ENCODE data around the gene NENF.
"Not testable (repeated sequence)": the region's sequence is repeated elsewhere in the genome, so short reads cannot be mapped to it uniquely, and the experiment has no call there.

NENF gene

DNA sequence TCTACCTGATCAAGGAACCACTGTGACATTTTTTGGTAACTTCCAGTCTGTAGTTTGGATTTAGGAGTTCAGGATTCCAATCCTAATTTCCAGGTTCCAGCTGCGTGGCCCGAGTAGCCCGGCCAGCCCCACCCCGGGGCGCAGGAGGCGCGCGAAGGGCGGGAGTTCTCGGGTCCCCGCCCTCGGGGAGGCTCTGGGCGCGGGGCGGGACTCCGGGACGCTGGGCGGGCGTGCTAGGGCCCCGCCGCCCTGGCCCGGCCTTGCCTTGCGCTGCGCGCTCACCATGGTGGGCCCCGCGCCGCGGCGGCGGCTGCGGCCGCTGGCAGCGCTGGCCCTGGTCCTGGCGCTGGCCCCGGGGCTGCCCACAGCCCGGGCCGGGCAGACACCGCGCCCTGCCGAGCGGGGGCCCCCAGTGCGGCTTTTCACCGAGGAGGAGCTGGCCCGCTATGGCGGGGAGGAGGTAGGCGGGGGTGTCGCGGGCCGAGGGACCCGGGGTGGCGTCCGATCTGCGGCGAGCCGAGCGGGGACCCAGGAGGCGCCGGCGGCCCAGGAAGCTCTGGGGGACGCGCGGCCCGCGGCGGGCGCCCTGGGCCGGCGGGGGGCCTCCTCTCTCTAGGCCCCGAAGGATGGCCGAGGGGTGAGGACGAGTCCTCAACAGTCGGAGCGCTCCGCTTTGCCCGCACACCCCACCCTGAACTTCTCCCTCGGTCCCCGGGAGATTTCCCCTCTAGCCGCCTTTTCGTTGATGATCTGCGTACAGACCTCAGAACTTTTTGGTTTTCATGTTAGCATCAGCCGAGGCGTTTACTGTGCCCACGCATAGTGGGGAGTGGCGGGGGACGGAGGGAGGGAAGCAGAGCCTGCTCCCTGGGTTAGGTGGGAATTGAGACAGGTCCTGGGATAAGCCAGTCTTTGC lies at the start of gene NENF:
Gene NENF (plus strand): TSS at position 260 of the 916 bp plus-strand sequence. CDS start 24 bp downstream, at position 284.
- DNase-seq, result no peak

DNA sequence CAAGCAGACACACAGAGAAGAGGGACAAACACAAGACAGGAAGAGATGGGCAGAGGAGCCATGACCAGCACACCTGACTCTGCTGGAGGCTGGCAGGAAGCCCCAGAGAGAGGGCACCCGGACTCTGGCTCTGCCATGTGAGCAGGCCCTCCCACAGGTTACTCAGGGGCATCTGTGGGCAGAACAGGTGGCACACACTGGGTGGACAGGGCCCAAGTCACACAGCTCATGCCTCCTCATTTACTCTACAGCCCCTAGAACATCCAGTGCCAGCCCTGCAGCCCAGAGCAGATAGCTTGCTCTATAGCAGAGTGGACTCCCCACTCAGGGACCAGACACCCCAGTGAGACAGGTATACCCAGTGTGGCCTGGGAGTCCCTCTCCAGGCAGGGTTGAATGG lies 46.7 kb upstream of the NENF start:
- DNase-seq, result no peak

DNA sequence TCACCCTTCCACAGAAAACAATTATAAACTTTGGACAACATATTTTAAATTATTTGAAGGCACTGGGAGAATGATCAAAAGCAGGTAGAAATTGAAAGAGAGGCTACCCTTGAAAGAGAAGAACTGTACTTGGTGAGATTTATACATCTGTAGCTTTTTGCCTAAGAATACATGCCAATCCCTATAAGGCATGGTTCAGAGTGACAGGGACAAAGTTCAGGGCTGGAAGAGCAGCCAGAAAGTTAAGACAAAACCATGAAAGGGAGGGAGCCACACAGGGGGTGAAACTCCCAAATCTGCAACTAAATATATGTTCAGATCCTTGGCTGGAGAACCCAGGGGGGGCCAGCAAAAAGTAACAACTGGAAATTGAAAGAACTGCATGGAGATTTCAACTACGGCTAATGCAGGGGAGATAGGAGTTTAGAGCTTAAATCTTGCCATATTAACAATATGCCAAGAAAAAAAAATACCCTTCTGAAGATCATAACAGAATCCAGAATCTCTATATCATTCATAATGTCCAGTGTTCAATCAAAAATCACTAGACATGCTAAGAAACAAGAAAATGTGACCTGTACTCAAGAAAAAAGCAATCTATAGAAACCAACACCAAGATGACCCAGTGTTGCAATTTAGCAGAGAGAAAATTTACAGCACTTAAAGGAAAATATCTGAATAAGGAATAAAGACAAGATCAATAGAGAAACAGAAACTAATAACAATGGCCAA lies 43.6 kb upstream of the NENF start:
- no peak for DNase-seq

DNA sequence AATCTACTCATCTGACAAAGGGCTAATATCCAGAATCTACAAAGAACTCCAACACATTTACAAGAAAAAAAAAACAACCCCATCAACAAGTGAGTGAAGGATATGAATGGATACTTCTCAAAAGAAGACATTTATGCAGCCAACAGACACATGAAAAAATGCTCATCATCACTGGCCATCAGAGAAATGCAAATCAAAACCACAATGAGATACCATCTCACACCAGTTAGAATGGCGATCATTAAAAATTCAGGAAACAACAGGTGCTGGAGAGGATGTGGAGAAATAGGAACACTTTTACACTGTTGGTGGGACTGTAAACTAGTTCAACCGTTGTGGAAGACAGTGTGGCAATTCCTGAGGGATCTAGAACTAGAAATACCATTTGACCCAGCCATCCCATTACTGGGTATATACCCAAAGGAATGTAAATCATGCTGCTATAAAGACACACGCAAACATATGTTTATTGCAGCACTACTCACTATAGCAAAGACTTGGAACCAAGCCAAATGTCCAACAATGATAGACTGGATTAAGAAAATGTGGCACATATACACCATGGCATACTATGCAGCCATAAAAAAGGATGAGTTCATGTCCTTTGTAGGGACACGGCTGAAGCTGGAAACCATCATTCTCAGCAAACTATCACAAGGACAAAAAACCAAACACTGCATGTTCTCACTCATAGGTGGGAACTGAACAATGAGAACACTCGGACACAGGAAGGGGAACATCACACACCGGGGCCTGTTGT lies 36.9 kb upstream of the NENF start:
- not testable (repeated sequence) for DNase-seq

DNA sequence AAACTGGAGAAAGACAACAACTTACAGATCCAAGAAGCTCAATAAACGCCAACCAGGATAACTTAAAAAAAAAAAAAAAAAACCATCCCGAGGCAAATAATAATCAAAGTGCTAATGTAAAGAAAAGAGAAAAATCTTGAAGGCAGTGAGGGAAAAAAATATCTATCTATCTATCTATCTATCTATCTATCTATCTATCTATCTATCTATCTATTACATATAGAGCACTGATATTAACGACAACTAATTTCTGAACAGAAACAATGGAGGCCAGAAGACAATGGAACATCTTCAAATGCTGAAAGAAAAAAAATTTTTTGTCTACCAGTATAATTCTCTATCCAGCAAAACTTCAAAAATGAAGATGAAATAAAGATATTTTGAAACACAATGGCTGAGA lies 36.1 kb upstream of the NENF start:
- no peak for DNase-seq

DNA sequence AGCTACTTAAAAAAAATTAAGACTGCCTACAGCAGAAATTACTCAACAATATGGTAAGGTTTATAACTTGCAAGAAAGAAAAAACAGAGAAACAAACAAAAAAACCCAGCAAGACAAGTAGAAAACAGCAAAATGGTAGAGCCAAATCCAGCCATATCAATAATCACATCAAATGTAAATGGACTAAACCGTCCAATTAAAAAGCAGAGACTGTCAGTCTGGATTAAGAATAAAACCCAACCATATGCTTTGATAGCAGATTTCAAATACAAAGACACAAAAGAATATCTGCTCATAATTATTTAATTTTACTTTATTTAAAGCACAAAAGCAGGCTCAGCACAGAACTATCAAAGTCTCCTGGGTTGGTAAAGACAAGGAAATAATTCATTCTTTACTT lies 35.5 kb upstream of the NENF start:
- no peak for DNase-seq

DNA sequence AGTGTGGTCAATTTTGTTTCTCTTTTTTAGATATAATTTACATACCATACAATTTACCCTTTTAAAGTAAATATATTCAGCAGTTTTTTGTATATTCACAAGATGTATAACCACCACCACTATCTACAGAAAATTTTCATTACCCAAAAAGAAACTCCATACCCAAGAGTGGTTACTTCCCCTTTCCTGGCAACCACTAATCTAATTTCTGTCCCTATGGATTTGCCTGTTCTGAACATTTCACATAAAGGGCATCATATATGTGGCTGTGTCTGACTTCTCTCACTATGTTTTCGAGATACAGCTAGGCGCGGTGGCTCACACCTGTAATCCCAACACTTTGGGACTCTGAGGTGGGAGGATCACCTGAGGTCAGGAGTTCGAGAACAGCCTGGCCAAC lies 31.7 kb upstream of the NENF start:
- no peak for DNase-seq

DNA sequence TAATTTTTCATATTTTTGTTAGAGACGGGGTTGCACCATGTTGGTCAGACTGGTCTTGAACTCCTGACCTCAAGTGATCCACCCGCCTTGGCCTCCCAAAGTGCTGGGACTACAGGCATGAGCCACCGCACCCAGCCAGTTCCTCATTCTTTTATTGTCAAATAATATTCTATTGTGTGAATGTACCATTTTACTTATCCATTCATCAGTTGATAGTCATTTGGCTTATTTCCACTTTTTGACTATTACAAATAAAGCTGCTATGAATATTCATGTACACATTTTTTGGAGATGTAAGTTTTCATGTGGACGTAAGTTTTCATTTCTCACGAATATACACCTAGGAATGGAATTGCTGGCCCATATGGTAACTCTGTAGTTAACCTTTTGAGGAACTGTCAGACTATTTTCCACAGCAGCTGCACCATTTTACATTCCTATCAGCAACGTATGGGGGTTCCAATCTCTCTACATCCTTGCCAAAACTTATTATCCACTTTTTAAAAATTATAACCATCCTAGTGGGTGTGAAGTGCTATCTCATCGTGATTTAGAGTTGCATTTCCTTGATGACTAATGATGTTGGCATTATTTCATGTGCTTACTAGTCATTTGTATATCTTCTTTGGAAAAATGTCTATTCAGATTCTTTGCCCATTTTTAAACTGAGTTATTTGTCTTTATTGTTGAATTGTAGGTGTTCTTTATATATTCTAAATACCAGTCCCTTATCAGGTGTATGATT lies 30.7 kb upstream of the NENF start:
- no peak for DNase-seq

DNA sequence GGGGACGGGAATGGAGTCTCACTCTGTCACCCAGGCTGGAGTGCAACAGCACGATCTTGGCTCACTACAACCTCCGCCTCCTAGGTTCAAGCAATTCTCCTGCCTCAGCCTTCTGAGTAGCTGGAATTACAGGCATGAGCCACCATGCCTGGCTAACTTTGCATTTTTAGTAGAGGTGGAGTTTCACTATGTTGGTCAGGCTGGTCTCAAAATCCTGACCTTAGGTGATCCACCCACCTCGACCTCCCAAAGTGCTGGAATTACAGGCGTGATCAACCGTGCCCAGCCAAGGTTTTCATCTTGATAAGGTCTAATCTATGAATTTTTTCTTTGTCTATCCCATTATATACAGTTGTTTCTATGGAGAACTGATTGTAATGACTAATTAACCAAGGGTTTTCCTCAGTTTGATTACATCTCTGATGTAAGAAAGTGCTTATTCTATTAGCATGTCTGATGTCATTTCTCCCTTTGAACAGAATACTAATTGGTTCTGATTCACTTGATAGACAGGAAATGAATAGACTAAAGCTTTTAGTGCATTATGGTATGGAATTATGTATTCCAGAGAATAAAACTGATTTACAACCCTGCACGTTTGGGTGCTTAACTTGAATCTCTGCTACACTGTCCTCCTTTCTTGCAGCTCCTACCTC lies 29.9 kb upstream of the NENF start:
- no peak for DNase-seq

DNA sequence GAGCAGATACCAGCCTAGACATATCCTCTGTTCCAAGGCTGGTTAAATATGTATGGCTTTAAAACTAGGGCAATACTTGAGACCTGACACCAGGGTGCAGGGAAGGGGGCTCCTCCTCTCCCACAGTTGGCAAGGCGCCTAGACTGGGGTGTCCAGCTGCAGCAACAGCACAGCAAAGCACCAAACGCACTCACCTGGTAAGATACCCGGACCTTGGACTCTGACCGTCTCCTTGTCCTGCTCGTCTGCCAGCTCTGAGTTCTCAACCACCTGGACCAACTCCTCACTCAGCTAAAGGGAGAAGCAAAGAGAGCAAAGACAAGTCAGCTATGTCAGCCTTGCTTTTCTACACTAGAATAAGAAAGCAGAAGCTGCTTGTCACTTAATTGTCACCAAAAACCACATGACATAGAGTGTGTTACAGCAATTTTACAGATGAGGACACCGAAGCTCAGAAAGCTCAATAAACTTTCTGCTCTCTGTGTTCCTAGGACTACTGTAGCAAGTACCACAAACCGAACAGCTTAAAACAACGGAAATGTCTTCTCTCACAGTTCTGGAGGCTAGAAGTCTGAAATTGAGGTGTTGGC lies 22.4 kb upstream of the NENF start:
- no peak for DNase-seq

DNA sequence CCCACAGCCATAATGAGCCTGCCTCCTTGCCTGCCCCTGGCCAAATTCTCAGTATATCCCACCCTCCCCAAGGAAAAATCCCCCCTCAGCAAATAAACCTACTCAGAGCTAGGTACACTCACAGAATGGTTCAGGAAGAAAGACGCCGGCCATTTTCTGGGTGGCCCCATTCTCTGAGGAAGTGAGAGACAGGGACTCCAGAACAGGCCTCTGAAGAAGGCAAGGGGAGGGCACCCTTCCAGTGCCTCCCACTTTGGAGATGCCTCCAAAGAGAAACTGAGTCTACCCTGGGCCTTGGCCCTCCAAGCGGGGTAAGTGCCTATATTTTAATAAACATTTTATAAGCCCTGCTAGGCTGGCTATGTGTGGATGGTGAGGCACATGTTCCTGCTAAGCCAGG lies 20.3 kb upstream of the NENF start:
- DNase-seq, result no peak

DNA sequence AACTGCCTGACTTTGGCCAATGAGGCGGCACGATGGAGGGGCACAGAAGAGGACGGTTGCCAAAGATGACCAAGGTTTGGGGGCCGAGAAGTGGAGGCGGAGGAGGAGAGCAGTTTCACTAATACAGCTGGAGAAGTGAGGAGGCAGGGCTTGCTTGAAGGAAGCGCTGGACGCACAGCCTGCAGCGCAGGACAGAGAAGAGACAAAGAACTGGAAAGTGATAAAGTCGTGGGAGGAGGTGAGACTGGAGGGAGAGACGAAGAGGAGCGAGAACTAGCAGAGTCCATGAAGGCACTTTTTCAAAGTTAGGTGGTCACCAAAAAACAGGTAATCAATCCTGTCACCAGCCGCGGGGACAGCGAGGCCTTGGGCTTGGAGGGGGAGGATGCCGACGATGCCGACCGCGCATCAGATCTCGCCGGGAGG lies 18.8 kb upstream of the NENF start:
- no peak for DNase-seq

DNA sequence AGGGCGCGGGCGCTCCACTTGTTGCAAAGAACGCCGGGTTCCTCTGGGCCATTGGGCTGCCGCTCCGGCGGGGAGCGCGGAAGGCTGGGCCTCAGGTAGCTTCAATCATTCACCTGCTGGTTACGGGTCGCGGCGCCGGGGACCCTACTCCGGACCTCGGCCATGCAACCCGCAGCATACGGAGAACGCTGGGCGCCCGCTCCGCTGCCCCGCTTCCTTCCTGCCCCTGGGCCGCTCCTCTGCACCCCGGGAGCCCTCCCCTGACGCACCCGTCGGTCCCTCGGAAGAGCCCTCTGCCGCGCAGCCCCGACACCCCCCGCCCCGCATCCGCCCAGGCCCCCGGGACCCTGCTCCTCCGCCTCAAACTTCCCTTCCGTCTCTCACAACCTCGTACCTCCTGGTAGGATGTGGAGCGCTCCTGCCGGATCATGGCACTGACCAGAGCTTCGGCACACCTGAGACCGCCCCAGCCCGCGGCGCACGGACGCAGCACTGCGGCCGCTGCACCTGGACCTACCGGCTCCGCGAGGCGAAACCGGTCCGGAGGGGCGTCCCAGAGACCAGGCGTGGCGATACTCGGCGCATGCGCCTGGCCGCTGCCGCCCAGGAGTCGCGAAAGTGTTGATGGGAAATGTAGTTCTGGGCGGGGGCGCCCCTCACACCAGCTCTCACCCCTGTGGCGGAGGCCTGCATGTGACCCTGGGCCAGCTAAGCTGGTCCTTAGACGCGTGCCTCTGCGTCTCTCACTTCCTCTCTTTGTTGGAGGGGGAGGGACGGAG lies 18.2 kb upstream of the NENF start, which contains the start of gene PACC1:
Gene PACC1 (minus strand): TSS at position 559 of the 779 bp plus-strand sequence. CDS start 129 bp downstream, at position 430.
- no peak for DNase-seq

DNA sequence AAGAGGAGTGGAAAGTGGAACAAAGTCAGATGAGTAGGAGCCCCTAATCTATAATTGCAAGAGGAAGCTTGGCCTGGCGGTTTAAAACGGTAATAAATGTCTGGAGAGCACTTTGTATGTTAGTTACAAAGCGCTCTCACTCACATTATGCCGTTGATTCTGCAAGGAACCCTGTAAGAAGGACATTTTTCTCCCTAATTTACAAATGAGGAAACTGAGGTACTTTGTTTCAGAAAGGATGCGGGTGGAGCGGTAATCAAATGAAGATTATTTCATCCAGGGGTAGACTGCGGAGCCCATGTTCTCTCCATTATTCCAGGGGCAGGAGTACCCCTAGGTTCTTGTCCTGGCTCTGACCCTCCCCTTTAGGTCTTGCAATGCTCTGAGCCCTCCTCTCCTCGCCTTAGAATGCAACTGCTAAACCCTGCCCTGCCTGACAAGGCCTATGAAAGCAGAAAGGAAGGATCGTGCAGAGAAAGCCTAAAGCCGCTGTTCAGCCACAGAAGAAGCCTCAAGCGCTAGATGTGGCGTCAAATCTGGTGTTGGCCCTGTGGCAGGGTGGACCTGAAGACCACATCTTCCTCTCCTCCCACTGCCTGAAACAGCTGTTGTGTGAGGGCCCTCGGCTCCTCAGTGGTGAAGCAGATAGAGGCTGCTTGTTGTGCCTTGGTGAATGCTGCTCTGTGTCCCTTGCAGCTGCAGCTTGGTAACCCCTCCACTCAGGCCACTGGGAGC lies 17.4 kb upstream of the NENF start:
- no peak for DNase-seq

DNA sequence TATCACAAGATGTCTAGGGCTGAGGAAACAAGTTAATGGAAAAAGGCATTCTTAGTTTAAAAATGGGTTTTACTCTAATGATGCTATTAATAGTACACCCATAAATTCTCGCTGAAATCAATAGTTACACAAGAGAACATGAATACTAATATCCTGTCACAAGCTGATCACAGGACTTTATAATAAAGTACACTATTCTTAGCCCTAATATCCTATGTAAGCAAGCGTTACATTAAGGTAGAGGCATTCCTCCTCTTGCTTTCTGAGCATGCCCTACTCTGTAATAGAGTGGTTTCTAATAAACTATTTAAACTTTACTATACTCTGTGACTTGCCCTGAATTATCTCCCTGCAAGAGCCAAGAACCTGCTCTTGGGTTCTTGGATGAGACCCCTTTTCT lies 11.6 kb upstream of the NENF start:
- no peak for DNase-seq

DNA sequence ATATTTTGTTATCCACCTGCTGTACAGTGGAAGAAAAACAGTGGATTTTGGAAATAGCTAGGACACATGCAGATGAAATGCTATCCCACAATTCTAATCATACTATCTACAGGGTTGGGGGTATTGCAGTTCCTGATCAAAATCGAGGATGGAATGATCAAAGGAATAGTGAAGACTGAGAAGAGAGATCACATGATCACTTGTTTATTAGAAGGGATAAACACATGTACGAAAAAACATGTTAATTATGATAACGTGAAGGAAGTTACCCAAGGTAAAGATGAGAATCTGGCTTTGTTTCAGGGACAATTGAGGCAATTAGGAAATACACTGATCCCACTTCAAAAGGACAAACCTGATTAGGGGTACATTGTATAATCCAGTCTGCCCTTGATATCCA lies 8.8 kb upstream of the NENF start:
- no peak for DNase-seq

DNA sequence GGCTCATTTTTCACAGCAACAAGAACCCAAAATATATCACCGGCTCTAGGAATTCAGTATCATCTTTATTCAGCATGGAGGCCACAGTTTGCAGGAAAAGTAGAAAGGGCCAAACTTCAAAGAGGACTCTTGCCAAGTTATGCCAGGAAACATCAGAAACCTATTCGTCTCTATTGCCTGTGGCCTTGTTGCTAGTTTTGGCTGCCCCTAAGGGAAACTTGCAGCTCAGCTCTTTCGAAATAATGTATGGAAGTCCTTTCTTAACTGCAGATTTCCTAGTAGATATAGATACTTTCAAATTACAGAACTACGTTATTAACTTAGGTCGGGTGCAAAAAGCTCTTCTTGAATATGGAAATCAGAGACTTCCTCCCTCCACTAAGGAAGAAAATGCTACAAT lies 4.2 kb upstream of the NENF start:
- DNase-seq, result no peak

DNA sequence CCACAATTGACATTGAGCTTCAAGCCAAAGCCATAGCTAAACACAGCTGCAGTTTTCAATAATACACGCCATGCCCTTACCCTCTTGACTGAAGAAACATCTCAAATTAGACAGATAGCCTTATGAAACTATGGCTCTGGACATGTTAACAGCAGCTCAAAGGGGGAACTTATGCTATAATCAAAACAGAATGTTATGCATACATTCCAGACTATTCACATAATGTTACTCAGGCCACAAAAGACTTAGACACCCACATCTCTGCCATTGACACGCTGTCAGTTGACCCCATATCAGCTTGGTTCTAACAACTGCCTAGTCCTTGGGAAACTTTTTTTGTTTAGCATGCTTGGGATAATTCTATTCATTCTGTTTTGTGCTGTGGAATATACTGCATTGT lies 2.3 kb upstream of the NENF start:
- no peak for DNase-seq

DNA sequence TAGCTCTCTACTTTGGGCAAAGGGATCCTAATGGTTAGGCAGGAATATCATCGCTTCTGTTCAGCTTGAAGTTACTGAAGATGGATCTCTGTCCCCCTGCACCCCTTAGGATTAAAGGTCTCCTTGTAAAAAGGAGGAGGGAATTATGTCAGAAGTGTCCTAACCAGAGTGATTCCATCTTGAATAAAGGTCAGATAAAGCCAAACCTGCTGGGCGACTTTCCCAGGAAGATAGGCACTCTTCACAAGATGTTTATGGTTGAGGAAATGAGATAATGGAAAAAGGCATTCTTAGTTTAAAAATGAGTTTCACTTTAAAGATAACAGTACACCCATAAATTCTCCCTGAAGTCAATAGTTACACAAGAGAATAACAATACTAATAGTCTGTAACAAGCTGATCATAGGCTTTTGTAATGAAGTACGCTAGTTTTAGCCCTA lies 1.7 kb upstream of the NENF start:
- DNase-seq, result no peak

DNA sequence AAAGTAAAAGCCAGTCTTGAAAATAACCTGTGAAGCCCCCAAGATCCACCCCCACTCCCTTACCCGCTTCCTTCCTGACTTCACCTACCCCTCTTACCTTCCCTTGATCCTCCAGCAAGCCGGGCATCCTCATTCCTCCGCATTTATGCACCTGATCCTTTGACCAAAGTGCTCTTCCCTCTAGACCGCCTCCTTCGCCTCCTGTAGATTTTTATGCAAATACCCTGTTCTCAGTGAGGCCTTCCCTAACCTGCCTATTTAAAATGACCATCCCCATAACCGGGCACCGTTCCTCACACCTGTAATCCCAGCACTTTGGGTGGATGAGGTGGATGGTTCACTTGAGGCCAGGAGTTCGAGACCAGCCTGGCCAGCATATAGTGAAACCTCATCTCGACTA lies 1.1 kb upstream of the NENF start:
- no peak for DNase-seq
